Myocyte (in vitro differentiated cells): ENCODE data around the gene C9orf40. TPM values are rescaled to one million over a fixed set of nuclear protein-coding genes. Genes with fewer than 3 reads are reported as not detected.

Source experiments
- DNase-seq: peaks from one replicate; pipeline ENCODE4 v3.0.0-alpha.2; 2012; ENCODE audit warnings: low read depth
- polyA plus RNA-seq: library from polyadenylated mRNA; unstranded; fragments of >200 nt; gene quantifications from one replicate; pipeline ENCODE4 v1.2.1, GENCODE V29; 2012; ENCODE audit warnings: missing spikeins
- total RNA-seq: library from RNA; depleted of rRNA; stranded (reverse); fragments of >200 nt; gene quantifications from 2 replicates; pipeline ENCODE4 v1.2.3, GENCODE V29; 2014

Gene C9orf40
- total RNA-seq: 5.8 and 9.1 TPM in 2 replicates
- 3.4 TPM for polyA plus RNA-seq

DNA sequence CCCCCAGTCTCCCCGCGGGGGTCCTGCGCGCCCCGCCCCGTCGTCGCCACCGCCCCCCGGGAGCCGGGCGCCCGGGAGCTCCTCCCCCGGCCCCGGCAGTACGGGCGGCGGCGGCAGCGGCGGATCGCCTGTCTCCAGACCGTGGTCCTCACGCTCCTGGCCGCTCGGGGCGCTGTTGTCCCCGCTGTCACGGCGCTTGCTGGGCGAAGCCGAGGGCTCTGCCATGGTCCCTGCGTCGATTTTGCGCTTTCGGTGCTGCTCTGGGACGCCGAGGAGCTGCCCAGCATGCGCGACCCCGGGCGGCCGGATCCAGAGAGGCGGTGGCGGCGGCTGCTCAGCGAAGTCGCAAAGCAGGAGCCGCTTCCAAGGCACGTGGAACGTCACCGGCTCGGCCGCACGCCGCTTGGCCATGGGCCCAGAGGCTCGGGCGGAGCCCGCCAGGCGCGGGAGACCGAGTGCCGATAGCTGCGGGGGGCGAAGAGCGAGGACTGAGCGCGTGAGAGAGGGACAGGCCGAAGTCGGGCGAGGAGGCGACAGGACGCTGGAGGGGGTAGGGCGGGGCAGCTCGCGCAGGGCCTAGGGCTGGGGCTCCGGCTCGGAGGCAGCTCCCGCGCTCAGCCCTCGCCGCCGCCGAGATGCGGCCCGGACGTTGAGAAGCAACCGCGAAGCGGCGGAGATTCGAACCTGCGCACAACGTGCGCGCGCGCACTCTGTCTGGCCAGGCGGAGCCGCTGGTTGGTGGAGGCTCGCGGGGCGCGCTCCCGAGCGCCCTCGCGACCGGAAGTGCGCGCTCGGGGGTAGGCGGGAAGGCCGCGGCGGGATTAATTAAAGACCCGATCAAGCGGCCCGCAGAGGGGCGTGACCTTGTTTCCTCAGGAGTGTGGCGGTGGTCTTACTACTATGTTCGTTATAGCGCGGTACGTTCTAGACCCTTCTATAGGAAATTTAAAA is at the start of gene C9orf40:
C9orf40 (minus strand) TSS at position 712 of the 951 bp plus-strand sequence; CDS start at position 411, 301 bp downstream.
- DNase-seq: peak; percentile 90

DNA sequence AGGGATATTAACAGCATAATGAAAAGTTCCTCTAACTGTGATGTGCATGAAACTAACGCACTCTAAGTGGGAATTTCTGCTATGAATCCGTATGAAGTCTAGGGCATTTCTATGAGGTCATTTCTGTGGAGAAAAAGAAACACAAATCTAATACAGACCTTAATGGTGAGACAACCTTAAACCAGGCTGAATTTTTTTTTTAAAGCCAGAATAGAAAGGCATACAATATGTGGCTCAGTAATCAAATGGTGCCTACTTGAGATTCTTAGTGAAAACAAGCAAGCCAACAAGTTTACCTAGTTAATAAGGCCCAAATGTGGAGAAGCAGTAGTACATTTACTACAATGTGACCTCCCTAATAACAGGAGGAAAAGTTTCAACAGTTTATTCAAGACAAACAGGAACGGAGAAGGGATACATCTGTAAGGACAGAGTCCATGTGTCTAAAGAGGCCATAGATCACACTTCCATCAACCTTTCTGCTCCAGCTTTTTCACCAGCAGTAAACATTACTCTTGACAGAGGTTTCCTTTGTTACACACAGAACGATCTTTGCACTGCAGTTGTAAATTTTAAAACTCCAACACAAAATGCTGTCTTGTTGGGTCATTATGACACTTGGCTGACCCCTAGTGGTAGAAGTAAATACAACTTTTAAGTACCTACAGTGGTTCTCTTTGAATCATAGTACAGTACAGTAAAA is 49.2 kb upstream of the C9orf40 start:
- DNase-seq: peak; percentile 87

- no peak for DNase-seq
Observed at GRCh38 chr9:75000835-75001234, 48.1 kb upstream of the C9orf40 start.

DNA sequence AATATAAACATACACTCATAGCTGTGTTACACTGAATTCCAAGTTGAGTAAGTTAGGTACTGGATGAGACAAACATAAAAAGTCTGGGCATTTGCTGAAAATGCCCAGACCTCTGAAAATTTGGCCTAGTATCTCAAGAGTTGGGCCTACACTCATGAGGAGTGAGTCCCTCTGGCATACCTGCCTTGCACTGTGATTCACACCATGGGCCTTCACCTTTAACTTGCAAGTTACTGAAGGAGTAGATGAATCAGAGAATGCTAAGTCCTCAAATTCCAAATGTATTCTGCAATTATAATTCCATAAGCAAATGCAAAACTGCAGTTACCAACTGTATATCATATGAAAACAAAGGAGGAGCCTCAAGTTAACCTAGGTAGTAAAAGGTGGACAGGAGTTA is 32.3 kb upstream of the C9orf40 start:
- DNase-seq: no peak

DNA sequence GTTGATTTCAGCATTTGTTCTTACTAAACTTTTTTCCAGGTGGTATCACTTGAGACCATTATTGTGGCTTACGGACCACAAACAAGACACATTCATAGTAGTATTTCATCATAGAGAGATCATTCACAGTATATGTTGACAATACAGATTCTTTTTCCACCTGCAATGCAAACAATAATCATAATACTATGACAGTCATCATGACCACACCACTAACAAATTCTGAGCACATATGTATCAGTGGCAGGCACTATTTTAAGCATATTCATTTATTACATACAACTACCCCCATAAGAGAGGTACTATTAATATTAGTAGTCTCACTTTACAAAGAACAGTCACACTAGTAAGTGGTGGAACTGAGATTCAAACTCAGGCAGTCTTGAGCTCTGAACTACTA is 31.0 kb upstream of the C9orf40 start:
- no peak for DNase-seq

DNA sequence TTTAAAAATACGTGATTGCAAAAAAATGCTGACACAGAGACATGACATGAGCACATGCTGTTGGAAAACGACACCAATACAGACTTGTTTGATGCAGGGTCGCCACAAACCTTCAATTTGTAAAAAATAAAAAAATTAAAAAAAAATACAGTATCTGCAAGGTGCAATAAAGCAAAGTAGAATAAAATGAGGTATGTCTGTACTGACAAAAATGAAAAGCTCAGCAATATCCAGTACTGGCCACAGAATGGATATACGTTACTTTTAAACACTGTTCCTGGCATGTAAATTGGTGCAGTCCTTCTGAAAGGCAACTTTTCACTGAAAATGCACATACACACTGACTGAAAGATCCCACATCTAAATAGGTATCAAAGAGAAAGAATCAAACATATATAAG is 27.1 kb upstream of the C9orf40 start:
- DNase-seq: no peak

DNA sequence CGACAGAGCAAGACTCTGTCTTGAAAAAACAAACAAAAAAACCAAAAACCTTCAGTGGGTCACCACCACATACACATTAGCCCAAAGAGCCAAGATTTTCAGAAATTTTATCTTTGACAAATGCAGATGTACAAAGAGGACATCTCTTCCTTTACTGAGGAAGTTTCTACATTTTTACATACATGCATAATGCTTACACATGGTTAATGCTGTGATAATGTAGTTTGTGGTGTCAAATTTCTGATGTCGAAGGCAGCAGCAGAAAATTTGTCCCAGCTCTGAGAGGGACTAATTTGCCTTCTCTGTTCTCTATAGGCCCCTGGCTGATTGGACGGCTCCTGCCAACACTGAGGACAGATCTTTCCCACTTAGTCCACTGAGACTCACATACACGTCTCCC is 24.6 kb upstream of the C9orf40 start:
- no peak for DNase-seq

GRCh38 chr9:74975538-74975937 is 22.8 kb upstream of the C9orf40 start:
- no peak for DNase-seq

- no peak for DNase-seq
Observed at GRCh38 chr9:74974558-74974957, 21.8 kb upstream of the C9orf40 start.

GRCh38 chr9:74973714-74974113 is 21.0 kb upstream of the C9orf40 start:
- no peak for DNase-seq

GRCh38 chr9:74963056-74963455 is 10.3 kb upstream of the C9orf40 start:
- no peak for DNase-seq

DNA sequence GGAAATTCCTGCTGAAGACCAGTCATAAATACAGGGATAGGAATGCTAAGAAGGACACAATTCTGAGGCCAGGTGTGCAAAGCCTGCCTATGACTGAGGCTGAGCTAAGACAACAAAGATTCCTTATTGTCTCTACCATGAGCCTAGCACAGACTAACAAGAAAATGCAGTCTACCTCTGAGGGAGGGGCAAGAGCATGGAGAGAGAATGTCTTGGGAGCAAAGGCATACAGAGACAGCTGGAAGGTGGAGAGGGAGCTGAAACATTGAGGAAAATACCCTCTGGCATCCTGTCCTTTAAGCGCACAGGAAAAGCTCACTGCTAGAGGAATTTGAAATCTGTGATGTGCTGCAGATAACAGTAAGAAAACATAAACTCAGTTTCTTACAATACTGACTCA is 8.8 kb upstream of the C9orf40 start:
- no peak for DNase-seq

- no peak for DNase-seq
Observed at GRCh38 chr9:74960561-74960960, 7.8 kb upstream of the C9orf40 start.

DNA sequence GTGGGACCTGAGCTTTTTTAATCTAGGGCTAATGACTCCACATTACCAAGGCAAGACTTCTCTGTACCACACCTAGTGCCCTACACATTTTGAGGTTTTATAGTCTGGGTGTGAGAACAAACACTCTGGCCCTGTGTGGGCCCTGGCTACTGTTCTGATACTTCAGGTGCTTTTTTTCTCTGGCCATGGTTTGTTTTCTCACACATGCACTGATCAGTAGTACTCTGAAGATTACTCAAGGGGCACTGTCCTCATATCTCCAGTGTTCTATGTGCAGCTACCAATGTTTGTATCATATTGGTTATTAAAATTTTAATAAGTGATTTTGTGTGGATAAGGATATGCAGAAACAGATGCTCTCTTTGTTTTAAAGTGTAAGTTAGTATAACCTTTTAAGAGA is 5.9 kb upstream of the C9orf40 start:
- DNase-seq: no peak

DNA sequence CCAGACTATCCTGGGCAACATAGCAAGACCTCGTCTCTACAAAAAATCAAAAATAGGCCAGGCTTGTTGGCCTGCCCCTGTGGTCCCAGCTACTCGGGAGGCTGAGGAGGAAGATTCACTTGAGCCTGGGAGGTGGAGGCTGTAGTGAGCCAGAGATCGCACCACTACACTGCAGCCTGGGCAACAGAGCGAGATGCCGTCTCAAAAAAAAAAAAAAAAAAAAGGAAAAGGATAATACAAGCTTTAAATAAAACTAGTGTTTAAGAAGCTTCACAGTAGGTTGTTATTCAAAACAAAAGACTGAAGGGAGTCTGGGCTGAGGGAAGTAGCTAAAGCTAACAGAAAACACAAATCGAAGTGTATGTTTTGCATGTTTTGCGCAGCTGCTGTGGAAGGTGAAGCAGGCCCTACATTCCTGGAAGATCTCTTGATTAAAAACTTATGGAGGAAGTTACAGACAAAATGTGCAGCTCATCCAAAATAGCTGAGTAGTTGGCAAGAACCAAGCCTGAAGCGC is 581 bp upstream of the C9orf40 start:
- peak; percentile 41 for DNase-seq

DNA sequence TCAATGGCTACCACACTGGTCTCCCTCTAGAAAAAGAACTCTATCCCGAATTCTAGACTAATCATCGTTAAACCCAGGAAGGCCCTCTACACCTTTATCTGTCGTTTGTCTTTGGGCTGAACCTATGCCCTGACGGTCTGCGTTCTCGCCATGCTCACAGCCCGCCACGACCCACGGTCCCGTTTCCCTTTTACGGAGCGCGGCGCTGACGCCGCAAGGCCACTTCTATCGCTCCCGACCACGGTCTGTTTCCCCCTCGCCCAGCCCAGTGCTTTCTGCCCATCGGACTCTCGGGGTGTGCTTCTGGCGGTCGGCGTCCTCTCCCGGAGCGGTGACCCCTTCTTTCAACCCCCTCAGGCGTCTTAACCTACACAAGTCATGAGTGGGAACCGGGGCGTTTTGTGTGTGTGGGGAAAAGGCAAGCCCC is 974 bp downstream of the C9orf40 start:
- DNase-seq: peak; percentile 41

DNA sequence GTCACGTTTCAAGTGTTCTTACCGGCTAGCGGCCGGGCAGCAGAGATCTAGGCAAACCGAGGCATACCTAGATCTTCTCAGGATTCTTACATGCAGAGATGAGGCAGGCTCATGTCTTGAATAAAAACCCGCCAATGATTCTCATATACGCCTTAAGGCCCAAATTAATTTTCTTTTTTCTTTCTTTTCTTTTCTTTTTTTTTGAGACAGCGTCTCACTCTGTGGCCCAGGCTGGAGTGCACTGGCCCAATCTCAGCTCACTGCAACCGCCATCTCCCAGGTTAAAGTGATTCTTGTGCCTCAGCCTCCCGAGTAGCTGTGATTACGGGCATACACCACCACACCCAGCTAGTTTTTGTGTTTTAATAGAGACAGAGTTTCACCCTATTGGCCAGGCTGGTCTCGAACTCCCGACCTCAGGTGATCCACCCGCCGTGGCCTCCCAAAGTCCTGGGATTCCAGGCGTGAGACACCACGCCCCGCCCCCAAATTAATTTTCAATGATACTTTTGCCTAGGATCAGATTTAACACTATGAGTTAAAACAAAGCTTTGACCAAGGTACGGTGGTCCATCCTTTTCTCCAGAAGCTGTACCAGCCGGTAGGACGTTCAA is 1.5 kb downstream of the C9orf40 start:
- DNase-seq: no peak

DNA sequence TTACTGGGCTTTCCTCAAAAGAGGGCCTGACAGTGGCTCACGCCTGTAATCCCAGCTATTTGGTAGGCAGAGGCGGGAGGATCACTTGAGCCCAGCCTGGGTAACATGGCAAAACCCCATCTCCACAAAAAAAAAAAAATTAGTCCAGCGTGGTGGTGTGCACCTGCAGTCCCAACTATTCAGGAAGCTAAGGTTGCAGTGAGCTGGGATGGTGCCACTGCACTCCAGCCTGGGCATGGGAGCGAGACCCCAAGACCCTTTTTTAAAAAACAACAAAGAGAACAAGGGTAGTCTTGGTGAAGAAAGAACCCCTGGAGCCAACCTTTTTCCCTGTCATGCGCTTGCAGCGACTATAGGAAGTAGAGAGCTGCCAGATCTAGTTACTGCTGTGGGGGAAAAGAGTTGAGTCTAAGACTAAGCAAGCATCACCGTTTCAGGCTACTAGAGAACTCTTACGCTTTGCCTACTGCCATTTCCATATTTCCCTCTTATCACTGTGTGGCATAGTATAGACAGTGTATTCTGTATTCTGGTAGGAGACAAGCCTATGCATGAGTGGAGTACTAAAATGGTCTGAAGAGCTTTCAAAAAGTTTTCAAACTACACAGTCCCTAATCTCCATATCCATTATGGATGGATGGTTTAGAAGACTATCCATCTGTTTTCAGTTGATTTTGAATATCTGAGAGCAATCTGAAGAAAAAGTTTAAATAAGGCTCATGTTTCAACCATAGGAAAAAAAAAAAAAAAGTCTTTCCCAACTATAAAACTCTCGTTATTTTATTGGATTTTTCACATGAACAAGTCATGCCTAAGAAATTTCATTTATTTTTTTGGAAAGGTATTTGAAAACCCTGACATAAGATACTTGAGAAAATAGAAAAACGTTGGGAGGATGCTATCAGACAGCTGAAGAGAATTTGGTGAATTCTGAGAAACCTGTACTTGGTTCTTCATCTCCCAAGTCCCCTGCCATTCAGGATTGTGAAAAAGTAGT is 2.6 kb downstream of the C9orf40 start:
- DNase-seq: no peak

- no peak for DNase-seq
Observed at GRCh38 chr9:74948937-74949336, 3.8 kb downstream of the C9orf40 start.

DNA sequence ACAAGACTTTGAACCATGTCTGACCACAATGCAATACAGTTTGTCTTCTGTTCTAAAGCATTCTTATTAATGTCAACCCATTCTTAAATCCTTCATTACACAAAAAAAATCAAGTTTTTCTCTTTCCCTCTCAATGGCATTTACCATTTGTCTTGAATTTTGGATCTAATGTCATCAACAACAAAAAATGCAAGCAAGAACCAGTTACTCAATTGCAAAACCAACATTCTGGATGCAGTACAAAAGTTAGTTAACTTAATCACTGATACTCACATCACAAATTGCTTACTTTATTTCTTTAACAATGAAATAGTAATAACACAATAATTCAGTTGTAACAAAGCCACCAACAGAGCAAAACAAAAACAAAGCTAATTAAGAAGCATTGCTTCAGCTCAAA is 6.0 kb downstream of the C9orf40 start:
- DNase-seq: no peak
